ENCODE data around the gene S100P. TPM values are rescaled to one million over a fixed set of nuclear protein-coding genes. Genes with fewer than 3 reads are reported as not detected.
A peak's percentile ranks its signal among the peaks of the same experiment; 100 is the strongest.

The S100P gene
- total and polyA plus RNA-seq, 9 donors, result 0.41 to 3.9 (median 1.7) TPM

GRCh38 chr4:6696611-6697010 lies 2.9 kb downstream of the S100P start:
- H3K4me3 ChIP-seq (ENCODE audit: low read length), result no peak overlapping the region
- no peak overlapping the region for H3K27ac ChIP-seq (ENCODE audit: low read length)
- H3K9me3 ChIP-seq (replicated peaks; ENCODE audit: control insufficient read depth, low read depth, low read length), result no peaks in the 10 kb centered on the region
- no peaks in the 10 kb centered on the region for H3K27me3 ChIP-seq (ENCODE audit: control insufficient read depth, insufficient read depth, low read length)
- 70% methylated on average over 8 of the region's 8 CpGs for WGBS (ENCODE audit: insufficient coverage)
- H3K4me1 ChIP-seq (ENCODE audit: control insufficient read depth, insufficient read depth, low read length), result peaks cover 13% of the 10 kb centered on the region
- DNase-seq, result no peak
- H3K36me3 ChIP-seq (ENCODE audit: control insufficient read depth, insufficient read depth, low read length), result no peaks in the 10 kb centered on the region

GRCh38 chr4:6697131-6697530 lies 3.5 kb downstream of the S100P start:
- WGBS (ENCODE audit: insufficient coverage), result 81% methylated on average over 3 of the region's 6 CpGs
- Histone ChIP-seq H3K27ac (ENCODE audit: low read length) (no peak overlapping the region), H3K9me3 (replicated peaks; ENCODE audit: control insufficient read depth, low read depth, low read length) (no peaks in the 10 kb centered on the region), H3K4me3 (ENCODE audit: low read length) (no peak overlapping the region), H3K27me3 (ENCODE audit: control insufficient read depth, insufficient read depth, low read length) (no peaks in the 10 kb centered on the region), H3K36me3 (ENCODE audit: control insufficient read depth, insufficient read depth, low read length) (no peaks in the 10 kb centered on the region), H3K4me1 (ENCODE audit: control insufficient read depth, insufficient read depth, low read length) (peaks cover 13% of the 10 kb centered on the region)
- no peak for DNase-seq

- DNase-seq, result no peak
- Histone ChIP-seq H3K9me3 (replicated peaks; ENCODE audit: control insufficient read depth, low read depth, low read length) (peaks cover 11% of the 10 kb centered on the region), H3K27ac (ENCODE audit: low read length) (no peak overlapping the region), H3K4me1 (ENCODE audit: control insufficient read depth, insufficient read depth, low read length) (peaks cover 4% of the 10 kb centered on the region), H3K27me3 (ENCODE audit: control insufficient read depth, insufficient read depth, low read length) (no peaks in the 10 kb centered on the region), H3K36me3 (ENCODE audit: control insufficient read depth, insufficient read depth, low read length) (peaks cover 10% of the 10 kb centered on the region), H3K4me3 (ENCODE audit: low read length) (no peak overlapping the region)
- WGBS (ENCODE audit: insufficient coverage), result 86% methylated on average over 5 of the region's 5 CpGs
These were observed 5.7 kb downstream of the S100P start for GRCh38 chr4:6699388-6699787.

- Histone ChIP-seq H3K27me3 (ENCODE audit: control insufficient read depth, insufficient read depth, low read length) (no peaks in the 10 kb centered on the region), H3K36me3 (ENCODE audit: control insufficient read depth, insufficient read depth, low read length) (peaks cover 10% of the 10 kb centered on the region), H3K4me1 (ENCODE audit: control insufficient read depth, insufficient read depth, low read length) (no peaks in the 10 kb centered on the region), H3K9me3 (replicated peaks; ENCODE audit: control insufficient read depth, low read depth, low read length) (peaks cover 11% of the 10 kb centered on the region), H3K27ac (ENCODE audit: low read length) (no peak overlapping the region), H3K4me3 (ENCODE audit: low read length) (no peak overlapping the region)
- no CpG with 5 or more reads among the region's 1 CpG for WGBS (ENCODE audit: insufficient coverage)
- no peak for DNase-seq
These were observed 6.2 kb downstream of the S100P start for GRCh38 chr4:6699903-6700302.

- Histone ChIP-seq H3K9me3 (replicated peaks; ENCODE audit: control insufficient read depth, low read depth, low read length) (peaks cover 11% of the 10 kb centered on the region), H3K4me1 (ENCODE audit: control insufficient read depth, insufficient read depth, low read length) (no peaks in the 10 kb centered on the region), H3K27me3 (ENCODE audit: control insufficient read depth, insufficient read depth, low read length) (no peaks in the 10 kb centered on the region), H3K4me3 (ENCODE audit: low read length) (no peak overlapping the region), H3K36me3 (ENCODE audit: control insufficient read depth, insufficient read depth, low read length) (peaks cover 10% of the 10 kb centered on the region), H3K27ac (ENCODE audit: low read length) (no peak overlapping the region)
- DNase-seq, result no peak
- WGBS (ENCODE audit: insufficient coverage), result 86% methylated on average over 11 of the region's 13 CpGs
These were observed 7.7 kb downstream of the S100P start for GRCh38 chr4:6701371-6701770.

- Histone ChIP-seq H3K4me1 (ENCODE audit: control insufficient read depth, insufficient read depth, low read length) (peaks cover 6% of the 10 kb centered on the region), H3K36me3 (ENCODE audit: control insufficient read depth, insufficient read depth, low read length) (peaks cover 19% of the 10 kb centered on the region), H3K9me3 (replicated peaks; ENCODE audit: control insufficient read depth, low read depth, low read length) (peaks cover 11% of the 10 kb centered on the region), H3K27me3 (ENCODE audit: control insufficient read depth, insufficient read depth, low read length) (no peaks in the 10 kb centered on the region), H3K4me3 (ENCODE audit: low read length) (no peak overlapping the region), H3K27ac (ENCODE audit: low read length) (no peak overlapping the region)
- WGBS (ENCODE audit: insufficient coverage), result no CpG with 5 or more reads among the region's 1 CpG
- DNase-seq, result no peak
These were observed 9.1 kb downstream of the S100P start for GRCh38 chr4:6702761-6703160.

- Histone ChIP-seq H3K4me1 (ENCODE audit: control insufficient read depth, insufficient read depth, low read length) (peaks cover 13% of the 10 kb centered on the region), H3K4me3 (ENCODE audit: low read length) (no peak overlapping the region), H3K27ac (ENCODE audit: low read length) (no peak overlapping the region), H3K36me3 (ENCODE audit: control insufficient read depth, insufficient read depth, low read length) (peaks cover 21% of the 10 kb centered on the region), H3K9me3 (replicated peaks; ENCODE audit: control insufficient read depth, low read depth, low read length) (peaks cover 11% of the 10 kb centered on the region), H3K27me3 (ENCODE audit: control insufficient read depth, insufficient read depth, low read length) (no peaks in the 10 kb centered on the region)
- no peak for DNase-seq
- 83% methylated on average over 1 of the region's 3 CpGs for WGBS (ENCODE audit: insufficient coverage)
These were observed 10.1 kb downstream of the S100P start for GRCh38 chr4:6703786-6704185.

GRCh38 chr4:6705646-6706045 lies 12.0 kb downstream of the S100P start:
- Histone ChIP-seq H3K36me3 (ENCODE audit: control insufficient read depth, insufficient read depth, low read length) (peaks cover 21% of the 10 kb centered on the region), H3K27ac (ENCODE audit: low read length) (no peak overlapping the region), H3K27me3 (ENCODE audit: control insufficient read depth, insufficient read depth, low read length) (no peaks in the 10 kb centered on the region), H3K9me3 (replicated peaks; ENCODE audit: control insufficient read depth, low read depth, low read length) (peaks cover 11% of the 10 kb centered on the region), H3K4me3 (ENCODE audit: low read length) (no peak overlapping the region), H3K4me1 (ENCODE audit: control insufficient read depth, insufficient read depth, low read length) (peaks cover 21% of the 10 kb centered on the region)
- no peak for DNase-seq
- no CpG with 5 or more reads among the region's 2 CpGs for WGBS (ENCODE audit: insufficient coverage)

- no peak for DNase-seq
- WGBS (ENCODE audit: insufficient coverage), result no CpG with 5 or more reads among the region's 5 CpGs
- Histone ChIP-seq H3K9me3 (replicated peaks; ENCODE audit: control insufficient read depth, low read depth, low read length) (peaks cover 11% of the 10 kb centered on the region), H3K4me1 (ENCODE audit: control insufficient read depth, insufficient read depth, low read length) (peaks cover 21% of the 10 kb centered on the region), H3K36me3 (ENCODE audit: control insufficient read depth, insufficient read depth, low read length) (peaks cover 21% of the 10 kb centered on the region), H3K27me3 (ENCODE audit: control insufficient read depth, insufficient read depth, low read length) (no peaks in the 10 kb centered on the region), H3K27ac (ENCODE audit: low read length) (no peak overlapping the region), H3K4me3 (ENCODE audit: low read length) (no peak overlapping the region)
These were observed 12.5 kb downstream of the S100P start for GRCh38 chr4:6706173-6706572.

- Histone ChIP-seq H3K27me3 (ENCODE audit: control insufficient read depth, insufficient read depth, low read length) (peaks cover 9% of the 10 kb centered on the region), H3K27ac (ENCODE audit: low read length) (peak within 1 kb of the TSS; percentile 90), H3K36me3 (ENCODE audit: control insufficient read depth, insufficient read depth, low read length) (peaks cover 12% of the 10 kb centered on the region), H3K4me3 (ENCODE audit: low read length) (peak within 1 kb of the TSS; percentile 79), H3K4me1 (ENCODE audit: control insufficient read depth, insufficient read depth, low read length) (peaks cover 21% of the 10 kb centered on the region), H3K9me3 (replicated peaks; ENCODE audit: control insufficient read depth, low read depth, low read length) (no peaks in the 10 kb centered on the region)
- DNase-seq, result peak; percentile 99
- WGBS (ENCODE audit: insufficient coverage), result under 1% methylated on average over 67 of the region's 72 CpGs
These were observed 15.8 kb downstream of the S100P start, which contains the start of gene MRFAP1L1 for GRCh38 chr4:6709230-6710114. Gene MRFAP1L1, minus strand, starts transcription at chr4:6709865. Its CDS starts 236 bp downstream, at chr4:6709629.

All from muscle of leg (tissue), 11 donors.